Measurements from ENCODE around the gene SEMA3C.

SEMA3C gene

DNA sequence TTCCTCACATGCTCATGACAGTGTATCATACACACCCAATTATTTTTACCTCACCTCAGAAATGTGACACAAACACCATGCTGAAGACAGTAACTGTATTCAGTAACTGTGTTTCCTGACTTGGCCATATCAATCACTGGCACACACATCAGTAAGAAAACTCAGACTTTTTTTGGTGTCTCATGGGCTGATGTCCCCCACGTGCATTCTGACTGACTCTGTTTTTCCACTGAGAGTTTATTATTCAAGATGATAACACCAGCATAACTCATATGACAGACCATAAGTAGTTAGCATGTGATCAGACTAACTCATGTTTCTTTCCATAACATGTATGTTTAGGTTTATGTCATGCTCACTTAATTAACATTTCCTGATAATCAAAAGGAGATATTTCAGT, 155.6 kb downstream of the SEMA3C start:
- TF ChIP-seq, protein P1, sequence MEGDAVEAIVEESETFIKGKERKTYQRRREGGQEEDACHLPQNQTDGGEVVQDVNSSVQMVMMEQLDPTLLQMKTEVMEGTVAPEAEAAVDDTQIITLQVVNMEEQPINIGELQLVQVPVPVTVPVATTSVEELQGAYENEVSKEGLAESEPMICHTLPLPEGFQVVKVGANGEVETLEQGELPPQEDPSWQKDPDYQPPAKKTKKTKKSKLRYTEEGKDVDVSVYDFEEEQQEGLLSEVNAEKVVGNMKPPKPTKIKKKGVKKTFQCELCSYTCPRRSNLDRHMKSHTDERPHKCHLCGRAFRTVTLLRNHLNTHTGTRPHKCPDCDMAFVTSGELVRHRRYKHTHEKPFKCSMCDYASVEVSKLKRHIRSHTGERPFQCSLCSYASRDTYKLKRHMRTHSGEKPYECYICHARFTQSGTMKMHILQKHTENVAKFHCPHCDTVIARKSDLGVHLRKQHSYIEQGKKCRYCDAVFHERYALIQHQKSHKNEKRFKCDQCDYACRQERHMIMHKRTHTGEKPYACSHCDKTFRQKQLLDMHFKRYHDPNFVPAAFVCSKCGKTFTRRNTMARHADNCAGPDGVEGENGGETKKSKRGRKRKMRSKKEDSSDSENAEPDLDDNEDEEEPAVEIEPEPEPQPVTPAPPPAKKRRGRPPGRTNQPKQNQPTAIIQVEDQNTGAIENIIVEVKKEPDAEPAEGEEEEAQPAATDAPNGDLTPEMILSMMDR (IDR thresholded peaks at IDR 0.05) = no peak

DNA sequence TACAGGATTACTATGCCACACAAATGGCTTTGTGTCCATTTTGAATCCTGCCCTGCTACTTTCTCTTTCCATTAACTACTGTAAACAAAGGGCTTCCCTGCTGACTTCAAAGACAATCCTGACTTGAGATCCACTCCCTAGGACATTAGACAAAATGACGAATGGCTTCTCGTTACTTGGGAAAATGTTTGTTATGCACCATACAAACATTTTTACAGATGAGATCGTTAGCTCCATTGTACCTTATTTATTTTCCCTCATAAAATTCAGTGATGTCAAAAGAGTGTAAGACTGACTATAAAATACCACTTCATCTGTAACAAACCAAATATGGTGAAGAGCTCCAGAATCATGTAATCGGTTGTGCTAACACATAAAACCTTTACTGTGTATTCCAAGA, 158.6 kb downstream of the SEMA3C start:
- TF ChIP-seq, protein P1 (IDR thresholded peaks at IDR 0.05) = no peak

DNA sequence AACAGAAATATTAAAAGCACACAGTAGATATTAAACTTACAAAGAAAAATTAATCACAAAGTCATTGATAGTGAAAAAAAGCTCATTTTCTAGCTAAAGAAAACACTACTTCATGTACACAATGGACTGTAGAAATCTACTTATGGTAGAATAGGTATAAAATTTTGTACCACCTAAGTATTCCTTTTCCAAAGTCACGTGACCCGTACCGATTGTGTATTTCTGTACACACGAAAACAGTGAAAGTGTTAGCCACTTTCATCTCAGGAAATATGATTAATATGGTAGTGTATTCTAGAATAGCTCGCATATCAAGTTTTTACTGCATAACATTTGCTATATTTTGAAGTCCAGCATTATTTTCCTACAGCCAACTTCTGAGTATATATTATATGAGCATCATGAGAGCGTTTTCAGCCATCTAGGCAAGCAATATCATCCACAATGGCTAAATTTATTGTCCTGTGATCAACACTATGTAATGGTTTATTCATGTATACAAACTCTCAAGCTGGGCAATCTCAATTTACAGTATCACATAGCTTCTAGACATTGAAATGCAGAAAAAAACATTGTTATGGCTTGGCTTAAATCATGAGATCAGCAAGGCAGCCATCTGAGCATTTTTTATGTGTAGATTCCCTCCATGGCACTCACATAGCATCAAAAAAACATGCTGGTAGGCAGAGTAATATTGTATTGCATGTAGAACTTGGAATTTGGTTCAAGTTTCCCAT, 165.7 kb downstream of the SEMA3C start:
- TF ChIP-seq, protein P1 (IDR thresholded peaks at IDR 0.05) = no peak

DNA sequence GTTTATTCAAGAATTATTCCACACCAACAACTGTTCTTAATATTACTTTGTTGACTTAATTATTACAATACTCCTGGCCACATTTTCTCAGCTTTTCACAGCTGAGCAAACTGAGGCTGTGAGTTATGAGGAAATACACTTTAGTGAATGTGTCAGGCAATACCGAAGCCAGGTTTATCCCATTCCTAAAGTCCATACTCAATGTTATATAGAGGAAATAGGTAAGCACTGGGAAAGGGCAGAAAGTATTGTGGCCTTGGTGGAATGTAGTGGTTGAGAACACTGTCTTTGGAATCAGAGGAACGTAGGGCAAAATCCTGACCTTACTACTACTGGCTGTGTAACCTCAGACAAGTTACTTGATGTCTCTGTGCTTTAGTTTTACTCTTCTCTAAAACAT, 169.6 kb downstream of the SEMA3C start:
- TF ChIP-seq, protein P1 (IDR thresholded peaks at IDR 0.05) = no peak

DNA sequence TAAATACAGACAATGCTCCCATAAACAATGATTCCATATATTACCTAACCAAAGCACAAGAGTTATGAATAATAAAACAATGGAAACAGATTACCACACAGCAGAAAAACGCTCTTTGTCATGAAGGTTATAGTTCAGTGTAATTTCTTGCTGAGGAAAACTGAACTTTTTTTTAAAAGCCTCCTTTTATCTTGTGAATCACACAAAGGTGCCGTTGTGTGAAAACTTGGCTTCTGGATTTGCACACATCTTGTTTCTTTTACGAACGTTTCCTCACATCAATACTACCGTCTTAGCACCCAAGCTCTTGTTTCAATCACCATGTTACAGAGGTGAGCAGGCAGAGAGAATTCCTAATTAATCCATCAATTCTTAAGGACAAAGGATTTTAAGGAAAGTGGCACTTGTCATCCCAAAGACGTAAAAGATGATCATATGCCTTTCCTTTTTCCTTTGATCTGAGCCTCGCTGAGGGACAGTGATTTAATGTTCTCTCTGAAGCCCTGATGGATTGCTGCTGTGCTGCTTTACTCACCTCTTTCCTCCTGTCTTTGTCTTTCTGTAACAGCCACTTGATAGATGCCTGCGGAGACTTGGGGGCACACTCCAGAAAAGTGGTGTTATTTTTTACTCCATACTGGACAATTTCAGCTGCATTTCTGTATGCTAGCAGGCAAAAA, 170.3 kb downstream of the SEMA3C start:
- TF ChIP-seq, protein P1 (IDR thresholded peaks at IDR 0.05) = no peak

DNA sequence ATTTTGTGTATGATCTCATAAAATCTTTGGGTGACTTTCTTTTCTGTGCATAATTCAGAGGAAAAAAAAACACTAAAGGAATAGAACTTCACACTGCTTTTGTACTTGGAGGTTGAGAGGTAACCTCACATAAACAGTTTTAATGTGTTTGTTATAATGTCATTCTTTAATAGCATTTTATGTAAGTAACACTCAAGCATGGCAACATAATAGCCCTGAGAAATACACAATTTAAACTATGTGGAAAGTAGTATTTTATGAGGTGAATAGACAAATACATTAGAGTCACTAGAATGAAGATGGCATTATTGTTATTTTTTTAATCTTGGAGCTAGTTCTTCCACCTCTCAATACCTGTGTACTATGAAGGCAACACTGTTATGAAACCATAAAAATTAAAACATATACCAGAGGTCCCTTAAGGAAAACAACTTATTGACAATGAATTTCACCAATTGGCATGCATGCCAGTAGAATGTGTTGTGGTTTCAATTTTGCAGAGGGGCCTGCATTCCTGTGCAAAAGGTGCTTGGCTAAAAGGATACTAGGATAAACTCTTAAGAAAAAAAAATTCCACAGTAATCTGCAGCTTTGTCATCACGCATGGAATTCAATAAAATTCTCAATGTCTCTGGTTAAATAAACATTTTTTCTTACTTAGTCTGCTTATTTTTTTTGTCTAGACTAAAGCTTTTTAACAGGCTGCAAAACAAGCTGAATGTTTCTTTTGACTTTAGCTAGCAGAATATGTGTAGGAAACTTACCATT, 177.9 kb downstream of the SEMA3C start:
- TF ChIP-seq, protein P1 (IDR thresholded peaks at IDR 0.05) = no peak

DNA sequence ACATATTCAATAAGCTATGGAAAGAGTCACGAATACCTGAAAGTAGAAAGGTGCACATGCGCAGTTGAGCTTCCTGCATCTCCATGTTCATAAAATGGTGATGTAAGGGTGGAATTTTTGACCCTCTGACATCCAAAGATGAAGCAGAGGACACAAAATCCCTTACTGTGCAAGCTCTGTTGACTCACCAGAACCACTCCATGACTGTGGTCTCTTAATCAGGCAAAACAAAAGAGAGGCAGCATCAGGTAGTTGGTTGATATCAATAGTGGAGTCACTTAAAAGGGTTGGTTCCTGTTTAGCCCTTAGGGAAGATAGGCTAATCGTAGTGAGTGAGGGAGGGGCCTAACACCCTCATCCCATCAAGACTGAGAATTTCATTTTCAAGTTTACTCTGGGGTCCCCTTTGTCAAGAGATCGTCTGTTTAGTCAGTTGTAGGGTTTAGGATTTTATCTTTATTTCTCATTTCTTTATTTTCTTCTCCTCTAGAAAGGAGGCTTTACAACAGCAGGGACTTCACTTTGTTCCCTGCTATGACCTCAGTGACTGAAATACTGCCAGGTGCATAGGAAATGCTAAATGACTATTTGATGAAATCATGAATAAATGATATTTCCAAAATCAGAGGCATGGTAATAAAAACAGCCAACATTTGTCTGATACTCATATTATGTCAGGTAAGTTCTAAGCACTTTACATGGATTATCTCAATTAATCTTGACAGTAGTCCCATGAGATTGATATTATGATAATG, 182.3 kb downstream of the SEMA3C start:
- TF ChIP-seq, protein P1 (IDR thresholded peaks at IDR 0.05) = no peak
